Activated CD8-positive, alpha-beta memory T cell treated with anti-CD3 and anti-CD28 coated beads for 1 hour (primary cell): ENCODE data around the gene STARD5.
"Not testable (repeated sequence)": the region's sequence is repeated elsewhere in the genome, so short reads cannot be mapped to it uniquely, and the experiment has no call there.

Source experiments
- DNase-seq, 2 donors: peaks; one replicate each; pipeline ENCODE4 v3.0.0-alpha.2; 2020; ENCODE audit warnings: low read depth in 1 of 2; ENCODE audit errors: extremely low read depth in 1 of 2

Gene STARD5, protein sequence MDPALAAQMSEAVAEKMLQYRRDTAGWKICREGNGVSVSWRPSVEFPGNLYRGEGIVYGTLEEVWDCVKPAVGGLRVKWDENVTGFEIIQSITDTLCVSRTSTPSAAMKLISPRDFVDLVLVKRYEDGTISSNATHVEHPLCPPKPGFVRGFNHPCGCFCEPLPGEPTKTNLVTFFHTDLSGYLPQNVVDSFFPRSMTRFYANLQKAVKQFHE

DNA sequence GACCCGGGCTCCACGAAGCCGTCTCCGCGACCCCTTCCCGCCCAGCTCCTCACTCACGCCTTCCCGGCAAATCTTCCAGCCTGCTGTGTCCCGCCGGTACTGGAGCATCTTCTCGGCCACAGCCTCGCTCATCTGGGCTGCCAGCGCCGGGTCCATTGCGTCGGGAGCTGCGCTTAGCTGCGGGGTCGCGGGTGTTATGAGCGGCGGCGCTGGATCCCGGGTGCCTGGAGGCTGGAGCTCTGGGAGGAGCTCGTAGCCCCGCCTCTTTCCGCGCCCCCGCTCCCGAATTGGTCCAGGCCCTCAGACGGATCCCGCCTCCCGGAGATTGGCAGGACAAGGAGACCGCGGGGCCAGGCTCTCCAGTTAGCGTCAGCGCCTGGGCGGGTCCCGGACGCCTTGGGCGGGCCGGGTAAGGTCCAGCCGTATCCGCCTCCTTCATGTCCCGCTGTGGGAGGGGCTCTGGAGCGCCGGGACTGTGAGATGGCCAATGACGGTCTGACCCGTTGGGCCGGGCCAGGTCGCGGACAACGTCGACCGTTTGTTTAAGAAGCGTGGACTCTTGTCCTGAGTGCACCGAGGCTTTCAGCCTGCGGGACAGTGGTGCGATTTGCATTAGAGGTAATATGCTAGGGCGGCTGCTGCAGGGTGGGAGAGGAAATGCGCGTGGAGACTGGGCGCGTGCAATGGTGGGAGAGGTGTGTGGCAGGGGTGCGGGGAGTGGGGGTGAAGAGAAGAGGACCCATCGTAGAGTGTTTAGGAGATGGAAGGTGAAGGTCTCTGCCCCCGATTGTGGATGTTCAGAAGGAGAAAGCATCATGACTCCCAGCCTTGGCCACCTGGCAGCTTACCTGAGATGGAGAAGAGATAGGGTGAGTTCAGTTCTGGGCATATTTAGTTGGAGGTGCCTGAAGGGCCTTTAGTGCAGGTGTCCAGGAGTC lies at the start of gene STARD5:
Gene STARD5, minus strand, starts transcription at position 198 of the 938 bp plus-strand sequence. Its CDS starts 42 bp downstream, at position 156.
- peak; percentile 90 to 94 for DNase-seq

DNA sequence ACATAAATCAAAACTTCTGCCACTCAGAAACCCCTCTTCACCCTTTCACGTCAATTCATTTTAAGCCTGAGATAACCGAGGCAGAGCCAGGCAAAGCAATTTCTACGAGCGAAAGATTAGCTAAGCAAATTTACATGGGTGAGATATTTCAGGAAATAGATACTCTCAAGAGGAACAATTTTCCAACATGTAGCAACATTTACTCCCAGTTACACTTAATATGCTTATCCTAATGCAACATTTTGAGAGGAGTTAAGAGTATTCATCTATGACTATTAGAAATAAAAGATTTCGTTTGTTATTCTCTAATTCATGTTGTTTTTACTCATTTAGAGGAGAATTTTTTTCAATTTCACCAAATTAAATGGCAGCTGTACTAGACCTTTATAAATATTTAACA lies 49.2 kb upstream of the STARD5 start:
- no peak for DNase-seq

DNA sequence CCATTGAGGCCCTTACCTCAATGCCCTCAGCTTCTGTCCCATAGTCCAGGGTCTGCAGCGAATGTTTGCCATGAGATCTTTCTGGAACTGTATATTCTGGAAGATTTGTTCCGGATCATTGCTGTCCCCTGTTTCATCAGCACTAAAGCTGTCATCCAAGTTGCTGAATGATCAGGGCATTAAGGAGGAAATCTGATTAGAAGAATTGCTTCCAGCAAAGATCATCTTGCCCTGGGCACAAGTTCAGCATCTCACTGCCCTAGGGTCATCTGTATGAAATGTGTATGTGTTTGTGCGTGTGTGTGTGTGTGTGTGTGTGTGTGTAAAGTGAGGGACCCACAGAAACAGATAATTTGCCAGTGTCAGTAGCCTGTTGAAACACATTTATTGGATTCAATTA lies 48.6 kb upstream of the STARD5 start:
- DNase-seq: no peak

DNA sequence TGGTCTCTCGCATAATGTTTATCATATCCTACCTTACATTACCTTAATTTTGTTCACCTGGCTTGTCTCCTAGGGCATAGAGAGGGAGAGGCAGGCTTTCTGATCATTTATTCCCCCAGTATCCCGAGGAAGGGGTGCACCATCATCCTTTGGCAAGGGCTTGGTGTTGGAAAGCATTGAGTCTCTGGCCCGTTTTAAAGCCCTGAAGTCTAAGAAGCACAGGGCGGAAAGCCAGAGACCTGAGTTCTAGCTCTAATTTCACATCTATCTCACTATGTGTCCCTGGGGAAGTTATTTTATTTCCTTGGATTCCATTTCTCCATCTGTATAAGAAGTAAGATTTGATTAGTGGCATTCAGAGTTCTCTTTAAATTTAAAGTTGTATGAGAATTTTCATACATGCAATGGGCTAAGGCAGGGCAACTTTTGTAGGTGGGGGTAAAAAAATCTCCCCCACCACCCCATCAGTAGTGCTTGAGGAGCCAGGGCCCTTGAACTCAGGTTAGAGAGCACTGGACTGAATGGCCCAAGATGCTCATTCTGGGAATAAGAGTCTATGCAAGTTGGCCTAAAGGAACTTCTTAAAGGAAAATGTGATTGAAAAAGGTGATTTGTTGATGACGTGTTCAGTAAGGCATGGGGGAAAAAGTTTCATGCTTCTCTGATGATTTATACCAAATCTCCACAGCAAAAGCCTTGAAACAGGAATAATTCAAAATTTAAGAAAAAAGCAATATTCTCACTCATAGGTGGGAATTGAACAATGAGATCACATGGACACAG lies 40.0 kb upstream of the STARD5 start:
- DNase-seq: no peak

DNA sequence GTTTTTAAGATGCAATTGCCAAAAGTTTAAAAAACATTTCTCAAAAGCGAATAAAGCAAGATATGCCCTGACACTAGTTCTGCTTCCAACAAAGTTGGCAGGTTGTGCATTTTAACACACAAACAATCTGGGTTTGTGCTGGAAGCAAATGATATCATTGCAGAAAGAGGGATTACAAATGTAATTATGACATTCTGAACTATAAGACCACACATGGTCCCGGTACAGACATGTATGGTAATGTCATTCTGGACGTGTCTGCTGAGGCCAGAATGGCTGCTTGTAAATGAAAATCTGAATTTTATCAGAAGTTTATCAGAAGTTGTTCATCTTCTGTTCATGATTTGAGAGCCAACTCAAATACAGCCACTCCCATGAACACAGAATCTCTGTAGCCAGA lies 39.3 kb upstream of the STARD5 start:
- no peak for DNase-seq

DNA sequence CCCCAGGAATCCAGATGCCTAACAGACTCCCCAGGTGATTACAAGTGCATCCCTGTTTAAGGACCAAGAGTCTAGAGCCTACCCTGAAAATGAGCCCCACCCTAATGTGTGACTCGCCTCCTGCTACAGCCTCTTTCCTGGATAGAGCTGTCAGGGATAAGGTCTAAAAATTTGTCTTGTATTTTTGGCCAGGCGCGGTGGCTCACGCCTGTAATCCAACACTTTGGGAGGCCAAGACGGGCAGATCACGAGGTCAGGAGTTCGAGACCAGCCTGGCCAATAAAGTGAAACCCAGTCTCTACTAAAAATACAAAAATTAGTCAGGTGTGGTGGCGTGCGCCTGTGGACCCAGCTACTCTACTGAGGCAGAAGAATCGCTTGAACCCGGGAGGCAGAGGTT lies 38.8 kb upstream of the STARD5 start:
- no peak for DNase-seq

DNA sequence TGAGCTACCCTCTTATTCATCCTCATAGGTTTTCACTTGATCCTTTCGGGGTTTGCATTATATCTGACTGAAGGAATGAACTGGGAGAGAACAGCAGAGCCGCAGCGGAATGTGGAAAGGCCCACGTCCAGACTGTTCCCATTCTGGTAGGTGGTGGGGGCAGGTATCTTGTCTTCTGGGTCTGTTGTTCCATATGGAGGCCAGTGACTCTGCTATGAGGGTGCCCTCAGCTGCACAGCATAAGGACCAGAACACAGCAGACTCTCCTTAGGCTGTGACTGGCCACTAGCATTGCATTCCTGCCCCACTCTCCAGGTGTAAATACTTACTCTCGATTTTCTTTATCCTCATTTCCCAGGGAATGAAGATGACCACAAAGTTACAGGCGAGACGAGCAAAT lies 38.0 kb upstream of the STARD5 start:
- no peak for DNase-seq

DNA sequence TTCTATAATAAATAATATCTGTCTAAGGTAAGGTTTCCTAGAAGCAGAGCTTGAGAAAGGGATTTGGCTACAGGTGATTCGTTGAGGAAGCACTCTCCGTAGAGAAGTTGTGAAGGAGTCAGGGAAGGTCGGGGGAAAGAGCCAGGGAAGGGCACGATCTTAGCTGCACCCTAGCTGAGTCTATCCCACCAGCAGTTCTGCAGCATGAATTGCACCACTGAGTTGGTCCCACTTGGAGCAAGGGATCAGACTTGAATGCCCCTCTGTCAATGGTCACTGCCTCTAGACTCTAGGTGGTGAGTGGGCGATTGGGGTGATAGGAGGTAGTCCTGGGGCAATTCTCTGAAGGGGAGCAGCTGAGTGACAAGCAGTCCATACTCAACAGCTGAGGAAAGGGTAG lies 36.5 kb upstream of the STARD5 start:
- no peak for DNase-seq

DNA sequence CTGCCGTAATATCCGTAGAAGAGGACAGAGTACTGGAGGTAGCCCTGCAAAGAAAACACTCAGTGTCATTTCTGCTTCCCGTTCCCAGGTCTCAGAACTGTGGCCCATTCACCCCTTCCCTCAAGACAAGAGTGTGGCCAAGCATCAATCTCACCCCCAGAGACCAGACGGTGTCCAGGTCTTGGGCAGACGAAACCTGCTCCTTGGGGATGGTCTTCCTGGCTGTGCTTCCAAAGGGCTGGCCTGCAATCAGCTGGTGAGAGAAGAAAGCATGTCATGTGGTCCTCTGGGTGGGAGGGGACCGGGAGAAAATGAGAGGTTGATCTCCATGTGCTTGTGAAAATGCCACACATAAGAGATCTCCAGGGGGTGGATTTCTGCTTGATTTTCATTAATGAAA lies 34.3 kb upstream of the STARD5 start:
- no peak for DNase-seq

DNA sequence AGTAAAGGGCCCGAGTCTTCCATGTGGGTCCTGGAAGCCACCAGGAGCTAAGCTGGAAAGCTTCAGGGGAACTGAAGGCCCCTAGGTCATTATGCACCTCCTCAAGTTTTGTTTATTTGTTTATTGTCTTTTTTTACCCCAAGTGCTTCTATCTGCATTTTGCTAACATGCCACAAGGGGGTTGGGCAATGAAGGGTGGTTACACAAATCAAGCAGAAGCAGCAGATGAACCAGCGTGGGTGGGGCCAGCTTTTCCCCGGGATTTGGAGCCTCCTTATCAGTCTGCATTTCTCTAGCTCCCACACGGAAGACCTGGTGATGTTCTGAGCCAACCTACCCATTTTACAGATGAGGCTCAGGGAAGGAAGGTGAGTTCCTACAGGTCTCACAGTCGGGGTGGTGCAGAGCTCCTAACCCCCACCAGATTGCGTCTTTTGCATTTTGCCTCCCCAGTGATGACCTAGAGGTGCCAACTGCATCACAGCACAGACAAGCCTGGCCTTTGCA lies 33.3 kb upstream of the STARD5 start:
- no peak for DNase-seq

DNA sequence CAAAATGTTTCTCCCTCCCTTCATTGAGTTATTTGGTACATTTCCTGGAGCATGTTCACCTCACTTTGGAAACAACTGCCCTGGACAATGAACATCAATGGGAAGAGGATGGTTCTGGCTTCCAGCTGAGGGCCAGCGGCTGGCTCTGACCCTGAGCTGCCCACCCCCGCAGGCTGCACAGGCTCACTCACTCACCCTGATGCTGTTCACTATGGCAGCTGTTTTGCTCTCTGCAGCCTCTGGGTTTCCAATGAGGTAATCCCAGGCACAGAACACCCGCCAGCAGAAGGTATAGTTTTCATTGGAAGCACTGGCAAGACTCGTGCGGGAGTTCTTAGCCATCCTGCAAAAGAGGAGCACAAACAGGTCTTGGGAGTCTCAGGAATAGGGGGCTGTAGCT lies 32.3 kb upstream of the STARD5 start:
- no peak for DNase-seq

DNA sequence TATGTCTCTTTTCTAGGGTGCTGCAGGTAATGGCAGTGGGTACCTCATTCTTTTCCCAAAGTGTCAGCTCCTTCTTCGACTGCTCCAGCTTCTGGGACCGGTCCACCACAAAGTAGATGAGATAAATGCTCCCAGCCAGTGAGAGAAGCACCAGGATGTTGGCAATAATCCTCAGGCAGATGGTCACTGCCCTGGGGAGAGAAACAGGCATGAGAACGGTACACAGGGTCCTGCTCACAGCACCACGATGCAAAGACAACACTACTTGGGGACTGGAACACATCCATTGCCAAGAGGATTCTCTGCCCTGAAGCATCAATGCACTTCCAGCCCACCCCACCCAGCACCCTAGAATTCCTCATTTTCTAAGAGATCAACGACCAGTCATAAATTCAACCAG lies 27.7 kb upstream of the STARD5 start:
- no peak for DNase-seq

DNA sequence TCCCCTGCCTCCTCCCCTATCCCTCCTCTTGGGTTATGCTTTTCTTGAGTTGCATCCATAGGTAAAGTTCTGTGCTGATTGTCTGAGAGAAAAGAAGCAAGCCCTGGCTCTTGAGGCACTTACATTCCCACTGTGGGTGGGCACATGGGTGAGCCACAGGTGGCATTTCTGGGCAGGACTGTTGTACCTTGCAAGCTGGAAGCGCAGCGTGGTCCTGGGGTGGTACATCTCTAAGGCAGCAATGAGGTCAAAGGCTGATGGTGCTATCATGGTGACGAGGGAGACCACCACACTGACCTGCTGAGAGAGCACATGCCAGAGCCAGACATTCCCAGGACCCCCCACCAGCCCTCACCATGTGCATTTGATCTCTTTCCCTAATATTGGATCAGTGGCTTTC lies 25.3 kb upstream of the STARD5 start:
- DNase-seq: no peak

DNA sequence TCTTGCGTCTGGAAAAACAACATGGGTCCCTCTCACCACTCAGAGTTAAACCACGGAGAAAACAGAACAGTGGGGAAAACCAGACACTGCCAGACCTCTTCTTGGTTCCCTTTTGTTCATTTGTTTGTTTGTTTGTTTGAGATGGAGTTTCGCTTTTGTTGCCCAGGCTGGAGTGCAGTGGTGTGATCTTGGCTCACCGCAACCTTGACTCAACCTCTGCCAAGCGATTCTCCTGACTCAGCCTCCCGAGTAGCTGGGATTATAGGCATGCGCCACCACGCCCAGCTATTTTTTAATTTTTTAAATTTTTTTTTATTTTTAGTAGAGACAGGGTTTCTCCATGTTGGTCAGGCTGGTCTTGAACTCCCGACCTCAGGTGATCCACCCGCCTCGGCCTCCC lies 24.8 kb upstream of the STARD5 start:
- DNase-seq: not testable (repeated sequence)

DNA sequence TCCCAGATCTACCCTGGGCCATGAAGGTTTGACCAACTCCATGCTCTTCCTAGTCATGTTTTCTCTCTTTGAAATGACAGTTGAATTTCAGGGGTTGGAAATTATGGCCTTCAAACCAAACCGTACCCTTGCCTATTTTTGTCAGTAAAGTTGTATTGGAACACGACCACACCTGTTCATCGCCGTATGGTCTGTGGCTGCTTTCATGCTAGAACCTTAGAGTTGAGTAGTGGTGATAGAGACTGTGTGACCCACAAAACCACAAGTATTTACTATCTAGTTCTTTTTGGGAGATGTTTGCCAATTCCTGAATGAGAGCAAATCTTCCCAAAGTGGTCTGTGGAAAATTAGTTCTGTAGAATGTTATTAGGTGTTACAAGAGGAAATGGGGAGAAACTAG lies 24.0 kb upstream of the STARD5 start:
- DNase-seq: no peak

DNA sequence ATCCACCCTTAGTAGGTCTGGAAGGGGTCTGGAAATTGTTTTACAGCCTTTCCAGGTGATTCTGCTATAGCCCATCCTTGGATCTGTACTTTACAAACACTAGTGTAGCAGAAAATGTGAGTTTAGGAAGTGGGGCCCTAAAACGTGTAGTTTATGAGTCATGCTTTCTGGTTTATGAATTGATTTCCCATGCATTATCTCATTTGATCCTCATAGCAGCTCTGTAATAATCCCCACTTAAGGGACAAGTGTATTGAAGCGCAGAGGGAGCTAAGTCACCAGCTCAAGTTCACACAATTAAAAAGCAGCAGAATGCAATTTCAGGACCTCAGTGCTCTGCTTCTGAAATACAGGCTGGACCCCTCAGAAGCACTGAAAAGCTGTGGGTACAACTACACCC lies 22.7 kb upstream of the STARD5 start:
- DNase-seq: no peak

DNA sequence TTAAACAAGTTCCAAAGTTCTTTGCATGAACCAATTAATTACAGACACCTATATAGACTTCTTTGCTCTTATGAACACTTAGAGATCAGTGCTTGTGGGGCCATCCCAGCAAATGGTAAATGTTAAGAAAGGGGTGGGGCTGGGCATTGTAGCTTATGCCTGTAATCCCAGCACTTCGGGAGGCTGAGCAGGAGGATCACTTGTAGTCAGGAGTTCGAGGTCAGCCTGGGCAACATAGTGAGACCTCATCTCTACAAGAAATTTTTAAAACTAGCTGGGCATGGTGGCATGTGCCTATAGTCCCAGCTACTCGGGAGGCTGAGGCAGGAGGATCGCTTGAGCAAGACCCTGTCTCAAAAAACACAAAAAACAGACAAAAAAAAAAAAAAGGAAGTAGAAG lies 19.4 kb upstream of the STARD5 start:
- no peak for DNase-seq

DNA sequence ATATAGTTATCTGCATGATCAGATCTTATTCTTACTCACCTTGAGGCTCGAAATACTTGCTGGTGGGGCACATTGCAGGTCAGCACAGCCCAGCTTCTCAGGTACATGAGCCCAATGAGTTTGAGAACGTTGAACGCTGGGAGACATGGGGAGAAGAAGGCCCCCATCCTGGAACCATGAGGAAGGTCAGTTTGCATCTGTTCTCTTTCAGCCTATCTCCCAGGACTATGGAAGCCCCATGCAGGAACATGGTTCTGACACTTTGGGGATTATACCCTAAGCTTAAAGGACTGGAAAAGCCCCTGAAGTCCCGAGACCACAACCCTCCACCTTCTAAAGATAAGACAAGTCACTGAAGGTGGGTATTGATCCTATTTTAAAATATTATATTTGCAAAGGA lies 17.4 kb upstream of the STARD5 start:
- DNase-seq: no peak

DNA sequence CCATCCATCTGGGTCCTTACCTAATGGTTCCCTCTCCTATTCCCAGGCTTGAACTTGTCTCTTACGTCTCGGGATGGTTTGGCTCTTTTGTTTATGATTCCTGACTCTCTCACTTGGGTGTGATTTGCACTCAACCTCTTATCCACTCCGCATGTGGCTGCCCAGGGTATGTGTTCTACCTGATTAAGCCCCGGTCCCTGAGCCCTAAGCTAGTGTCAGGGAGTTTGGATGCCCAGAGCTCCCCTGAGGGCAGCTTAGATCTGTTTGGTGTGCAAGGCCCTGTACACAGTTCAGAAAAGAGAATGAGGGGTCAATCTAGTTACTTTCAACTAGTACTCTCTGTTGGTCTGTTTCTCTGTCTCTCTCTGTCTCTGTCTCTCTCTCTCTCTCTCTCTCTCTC lies 15.9 kb upstream of the STARD5 start:
- DNase-seq: no peak

DNA sequence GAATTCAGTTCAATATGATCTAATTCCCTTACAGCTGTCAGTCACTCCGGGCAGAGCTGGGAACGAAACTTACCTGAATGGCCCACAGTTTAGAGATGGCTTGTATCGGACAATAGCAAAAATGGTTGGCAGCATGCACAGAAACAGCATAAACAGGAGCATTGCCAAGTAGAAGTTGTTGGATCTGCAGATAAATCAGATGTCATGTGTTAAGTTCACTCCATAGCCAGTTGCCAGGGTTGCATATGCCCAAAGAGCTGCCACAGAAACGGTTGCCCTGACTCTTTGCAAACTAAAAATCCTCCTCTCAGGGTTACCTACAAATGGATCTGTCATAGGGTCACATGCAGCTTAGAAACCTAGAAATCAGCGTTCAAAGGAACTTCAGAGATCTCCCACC lies 15.4 kb upstream of the STARD5 start:
- no peak for DNase-seq
